Measurements from ENCODE around the gene FOSB. TPM values are rescaled to one million over a fixed set of nuclear protein-coding genes. Genes with fewer than 3 reads are reported as not detected.
A peak's percentile ranks its signal among the peaks of the same experiment; 100 is the strongest.

The FOSB gene
- total and polyA plus RNA-seq, 9 of the 15 experiments (the other 6 are each of a cell fraction or from before 2014, with no cell fraction given), result 0.11 to 2.7 (median 0.73) TPM

- ChIA-PET POLR2A (no interaction called here), CTCF (ENCODE audit: low intra/inter-chr PET ratio) (no interaction called here)
- Histone ChIP-seq H3K9me3 (replicated peaks; ENCODE audit: control insufficient read depth, insufficient read depth, low read depth, low read length) (no peaks in the 10 kb centered on the region), H2AFZ (ENCODE audit: low read depth, low read length) (no peak overlapping the region), H3K9me1 (ENCODE audit: control insufficient read depth, insufficient read depth, low read length) (no peaks in the 10 kb centered on the region), H3K27me3 (ENCODE audit: control insufficient read depth in 2 of 2, insufficient read depth in 2 of 2, low read length in 2 of 2) (no peaks in the 10 kb centered on the region), H4K20me1 (replicated peaks; ENCODE audit: control insufficient read depth, insufficient read depth, low read length) (peaks cover 5% of the 10 kb centered on the region), H3K4me1 (replicated peaks in 1 of 2; ENCODE audit: control insufficient read depth in 2 of 2, insufficient read depth in 2 of 2, low read length in 2 of 2) (peaks cover 31 to 49% of the 10 kb centered on the region in 2 experiments), H3K4me3 (no peak overlapping the region), H3K36me3 (ENCODE audit: control insufficient read depth, insufficient read depth, low read length) (peaks cover 91% of the 10 kb centered on the region), H3K4me2 (ENCODE audit: insufficient read depth, low read length) (no peak overlapping the region), H3K9ac (ENCODE audit: insufficient read depth in 1 of 2, low read depth in 2 of 2, low read length in 2 of 2) (no peak overlapping the region), H3K27ac (ENCODE audit: extremely low read depth, low read depth, low read length) (no peak overlapping the region; the same call in 2 of the 3 replicates), H3K79me2 (ENCODE audit: control insufficient read depth, insufficient read depth, low read length) (peaks cover 51% of the 10 kb centered on the region)
- 53% methylated on average over 5 of the region's 7 CpGs for WGBS (ENCODE audit: insufficient coverage, low coverage, missing lambda C conversion rate)
- in situ Hi-C loops (cut with MboI), result no loop called here
- DNase-seq (ENCODE audit: extremely low read depth in 1 of 4, low spot score in 3 of 4), result peak in 2 of 4 experiments; percentile 19 to 33
- BruUV-seq (replicated peaks), result no TSS peak
- intact Hi-C loops (cut with micrococcal nuclease), result no loop called here
- no peak for FAIRE-seq
- no peak for ATAC-seq
- TF ChIP-seq ZFP30 (CRISPR knock-in tag; IDR thresholded peaks at IDR 0.05; ENCODE audit: borderline replicate concordance) (no peak), POLR2A (conservative IDR thresholded peaks at IDR 0.05) (peak; percentile 36), AFF4 (CRISPR knock-in tag; IDR thresholded peaks at IDR 0.05) (no peak), CHAMP1 (IDR thresholded peaks at IDR 0.05) (no peak)
- TF ChIP-seq, protein P1, sequence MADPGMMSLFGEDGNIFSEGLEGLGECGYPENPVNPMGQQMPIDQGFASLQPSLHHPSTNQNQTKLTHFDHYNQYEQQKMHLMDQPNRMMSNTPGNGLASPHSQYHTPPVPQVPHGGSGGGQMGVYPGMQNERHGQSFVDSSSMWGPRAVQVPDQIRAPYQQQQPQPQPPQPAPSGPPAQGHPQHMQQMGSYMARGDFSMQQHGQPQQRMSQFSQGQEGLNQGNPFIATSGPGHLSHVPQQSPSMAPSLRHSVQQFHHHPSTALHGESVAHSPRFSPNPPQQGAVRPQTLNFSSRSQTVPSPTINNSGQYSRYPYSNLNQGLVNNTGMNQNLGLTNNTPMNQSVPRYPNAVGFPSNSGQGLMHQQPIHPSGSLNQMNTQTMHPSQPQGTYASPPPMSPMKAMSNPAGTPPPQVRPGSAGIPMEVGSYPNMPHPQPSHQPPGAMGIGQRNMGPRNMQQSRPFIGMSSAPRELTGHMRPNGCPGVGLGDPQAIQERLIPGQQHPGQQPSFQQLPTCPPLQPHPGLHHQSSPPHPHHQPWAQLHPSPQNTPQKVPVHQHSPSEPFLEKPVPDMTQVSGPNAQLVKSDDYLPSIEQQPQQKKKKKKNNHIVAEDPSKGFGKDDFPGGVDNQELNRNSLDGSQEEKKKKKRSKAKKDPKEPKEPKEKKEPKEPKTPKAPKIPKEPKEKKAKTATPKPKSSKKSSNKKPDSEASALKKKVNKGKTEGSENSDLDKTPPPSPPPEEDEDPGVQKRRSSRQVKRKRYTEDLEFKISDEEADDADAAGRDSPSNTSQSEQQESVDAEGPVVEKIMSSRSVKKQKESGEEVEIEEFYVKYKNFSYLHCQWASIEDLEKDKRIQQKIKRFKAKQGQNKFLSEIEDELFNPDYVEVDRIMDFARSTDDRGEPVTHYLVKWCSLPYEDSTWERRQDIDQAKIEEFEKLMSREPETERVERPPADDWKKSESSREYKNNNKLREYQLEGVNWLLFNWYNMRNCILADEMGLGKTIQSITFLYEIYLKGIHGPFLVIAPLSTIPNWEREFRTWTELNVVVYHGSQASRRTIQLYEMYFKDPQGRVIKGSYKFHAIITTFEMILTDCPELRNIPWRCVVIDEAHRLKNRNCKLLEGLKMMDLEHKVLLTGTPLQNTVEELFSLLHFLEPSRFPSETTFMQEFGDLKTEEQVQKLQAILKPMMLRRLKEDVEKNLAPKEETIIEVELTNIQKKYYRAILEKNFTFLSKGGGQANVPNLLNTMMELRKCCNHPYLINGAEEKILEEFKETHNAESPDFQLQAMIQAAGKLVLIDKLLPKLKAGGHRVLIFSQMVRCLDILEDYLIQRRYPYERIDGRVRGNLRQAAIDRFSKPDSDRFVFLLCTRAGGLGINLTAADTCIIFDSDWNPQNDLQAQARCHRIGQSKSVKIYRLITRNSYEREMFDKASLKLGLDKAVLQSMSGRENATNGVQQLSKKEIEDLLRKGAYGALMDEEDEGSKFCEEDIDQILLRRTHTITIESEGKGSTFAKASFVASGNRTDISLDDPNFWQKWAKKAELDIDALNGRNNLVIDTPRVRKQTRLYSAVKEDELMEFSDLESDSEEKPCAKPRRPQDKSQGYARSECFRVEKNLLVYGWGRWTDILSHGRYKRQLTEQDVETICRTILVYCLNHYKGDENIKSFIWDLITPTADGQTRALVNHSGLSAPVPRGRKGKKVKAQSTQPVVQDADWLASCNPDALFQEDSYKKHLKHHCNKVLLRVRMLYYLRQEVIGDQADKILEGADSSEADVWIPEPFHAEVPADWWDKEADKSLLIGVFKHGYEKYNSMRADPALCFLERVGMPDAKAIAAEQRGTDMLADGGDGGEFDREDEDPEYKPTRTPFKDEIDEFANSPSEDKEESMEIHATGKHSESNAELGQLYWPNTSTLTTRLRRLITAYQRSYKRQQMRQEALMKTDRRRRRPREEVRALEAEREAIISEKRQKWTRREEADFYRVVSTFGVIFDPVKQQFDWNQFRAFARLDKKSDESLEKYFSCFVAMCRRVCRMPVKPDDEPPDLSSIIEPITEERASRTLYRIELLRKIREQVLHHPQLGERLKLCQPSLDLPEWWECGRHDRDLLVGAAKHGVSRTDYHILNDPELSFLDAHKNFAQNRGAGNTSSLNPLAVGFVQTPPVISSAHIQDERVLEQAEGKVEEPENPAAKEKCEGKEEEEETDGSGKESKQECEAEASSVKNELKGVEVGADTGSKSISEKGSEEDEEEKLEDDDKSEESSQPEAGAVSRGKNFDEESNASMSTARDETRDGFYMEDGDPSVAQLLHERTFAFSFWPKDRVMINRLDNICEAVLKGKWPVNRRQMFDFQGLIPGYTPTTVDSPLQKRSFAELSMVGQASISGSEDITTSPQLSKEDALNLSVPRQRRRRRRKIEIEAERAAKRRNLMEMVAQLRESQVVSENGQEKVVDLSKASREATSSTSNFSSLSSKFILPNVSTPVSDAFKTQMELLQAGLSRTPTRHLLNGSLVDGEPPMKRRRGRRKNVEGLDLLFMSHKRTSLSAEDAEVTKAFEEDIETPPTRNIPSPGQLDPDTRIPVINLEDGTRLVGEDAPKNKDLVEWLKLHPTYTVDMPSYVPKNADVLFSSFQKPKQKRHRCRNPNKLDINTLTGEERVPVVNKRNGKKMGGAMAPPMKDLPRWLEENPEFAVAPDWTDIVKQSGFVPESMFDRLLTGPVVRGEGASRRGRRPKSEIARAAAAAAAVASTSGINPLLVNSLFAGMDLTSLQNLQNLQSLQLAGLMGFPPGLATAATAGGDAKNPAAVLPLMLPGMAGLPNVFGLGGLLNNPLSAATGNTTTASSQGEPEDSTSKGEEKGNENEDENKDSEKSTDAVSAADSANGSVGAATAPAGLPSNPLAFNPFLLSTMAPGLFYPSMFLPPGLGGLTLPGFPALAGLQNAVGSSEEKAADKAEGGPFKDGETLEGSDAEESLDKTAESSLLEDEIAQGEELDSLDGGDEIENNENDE (IDR thresholded peaks at IDR 0.05; ENCODE audit: low read depth, low read length), result no peak
Observed at GRCh38 chr19:45517238-45517637, 49.4 kb downstream of the FOSB start.
